ENCODE data around the gene ANLN.
A peak's percentile ranks its signal among the peaks of the same experiment; 100 is the strongest.

Gene ANLN, protein sequence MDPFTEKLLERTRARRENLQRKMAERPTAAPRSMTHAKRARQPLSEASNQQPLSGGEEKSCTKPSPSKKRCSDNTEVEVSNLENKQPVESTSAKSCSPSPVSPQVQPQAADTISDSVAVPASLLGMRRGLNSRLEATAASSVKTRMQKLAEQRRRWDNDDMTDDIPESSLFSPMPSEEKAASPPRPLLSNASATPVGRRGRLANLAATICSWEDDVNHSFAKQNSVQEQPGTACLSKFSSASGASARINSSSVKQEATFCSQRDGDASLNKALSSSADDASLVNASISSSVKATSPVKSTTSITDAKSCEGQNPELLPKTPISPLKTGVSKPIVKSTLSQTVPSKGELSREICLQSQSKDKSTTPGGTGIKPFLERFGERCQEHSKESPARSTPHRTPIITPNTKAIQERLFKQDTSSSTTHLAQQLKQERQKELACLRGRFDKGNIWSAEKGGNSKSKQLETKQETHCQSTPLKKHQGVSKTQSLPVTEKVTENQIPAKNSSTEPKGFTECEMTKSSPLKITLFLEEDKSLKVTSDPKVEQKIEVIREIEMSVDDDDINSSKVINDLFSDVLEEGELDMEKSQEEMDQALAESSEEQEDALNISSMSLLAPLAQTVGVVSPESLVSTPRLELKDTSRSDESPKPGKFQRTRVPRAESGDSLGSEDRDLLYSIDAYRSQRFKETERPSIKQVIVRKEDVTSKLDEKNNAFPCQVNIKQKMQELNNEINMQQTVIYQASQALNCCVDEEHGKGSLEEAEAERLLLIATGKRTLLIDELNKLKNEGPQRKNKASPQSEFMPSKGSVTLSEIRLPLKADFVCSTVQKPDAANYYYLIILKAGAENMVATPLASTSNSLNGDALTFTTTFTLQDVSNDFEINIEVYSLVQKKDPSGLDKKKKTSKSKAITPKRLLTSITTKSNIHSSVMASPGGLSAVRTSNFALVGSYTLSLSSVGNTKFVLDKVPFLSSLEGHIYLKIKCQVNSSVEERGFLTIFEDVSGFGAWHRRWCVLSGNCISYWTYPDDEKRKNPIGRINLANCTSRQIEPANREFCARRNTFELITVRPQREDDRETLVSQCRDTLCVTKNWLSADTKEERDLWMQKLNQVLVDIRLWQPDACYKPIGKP

DNA sequence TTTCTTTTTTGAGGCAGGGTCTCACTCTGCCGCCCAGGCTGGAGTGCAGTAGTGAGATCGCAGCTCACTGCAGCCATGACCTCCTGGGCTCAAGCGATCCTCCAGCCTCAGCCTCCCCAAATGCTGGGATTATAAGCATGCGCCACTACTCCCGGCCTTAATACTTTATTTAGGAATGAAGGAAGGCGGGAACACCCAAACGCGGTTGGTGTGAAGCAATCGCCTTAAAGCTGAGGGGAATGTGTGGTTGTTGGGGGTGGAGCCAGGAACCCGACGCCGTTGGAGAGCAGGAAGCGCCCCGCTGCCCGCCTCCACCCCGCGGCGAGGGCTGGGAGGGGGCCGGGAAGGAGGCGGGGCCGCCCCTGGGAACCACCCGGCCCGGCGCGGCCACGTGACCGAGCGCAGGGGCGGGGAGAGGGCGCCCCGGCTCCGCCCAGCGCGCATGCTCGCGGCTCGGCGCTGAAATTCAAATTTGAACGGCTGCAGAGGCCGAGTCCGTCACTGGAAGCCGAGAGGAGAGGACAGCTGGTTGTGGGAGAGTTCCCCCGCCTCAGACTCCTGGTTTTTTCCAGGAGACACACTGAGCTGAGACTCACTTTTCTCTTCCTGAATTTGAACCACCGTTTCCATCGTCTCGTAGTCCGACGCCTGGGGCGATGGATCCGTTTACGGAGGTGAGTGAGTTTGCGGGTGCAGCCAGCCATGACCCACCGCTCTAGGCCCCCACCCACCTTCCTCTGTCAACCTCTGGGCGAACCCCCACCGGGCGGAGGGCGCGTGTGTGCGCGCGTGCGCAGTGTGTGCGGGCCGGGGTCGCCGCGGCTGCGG lies at the start of gene ANLN:
ANLN (plus strand) TSS at position 492 of the 828 bp plus-strand sequence; CDS start at position 657, 165 bp downstream.
- DNase-seq (ENCODE audit: low read depth, low spot score): peak; percentile 97

DNA sequence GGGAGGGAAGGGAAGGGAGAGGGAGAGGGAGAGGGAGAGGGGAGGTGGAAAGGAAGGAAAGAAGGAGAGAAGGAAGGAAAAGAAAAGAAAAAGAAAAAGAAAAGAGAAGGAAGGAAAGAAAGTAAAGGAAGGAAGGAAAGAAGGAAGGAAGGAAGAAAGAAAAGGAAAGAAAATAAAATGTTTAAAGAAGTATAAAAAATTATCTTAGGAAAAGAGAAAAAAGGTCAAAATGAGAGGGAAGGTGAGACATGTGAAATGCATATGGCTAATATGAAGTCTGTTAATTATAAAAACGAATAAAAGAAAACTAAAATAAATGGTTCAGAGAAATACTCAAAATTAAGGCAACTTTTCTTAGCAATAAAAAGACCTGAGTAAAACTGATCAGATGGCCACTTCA lies 46.1 kb upstream of the ANLN start:
- DNase-seq (ENCODE audit: low read depth, low spot score): no peak

DNA sequence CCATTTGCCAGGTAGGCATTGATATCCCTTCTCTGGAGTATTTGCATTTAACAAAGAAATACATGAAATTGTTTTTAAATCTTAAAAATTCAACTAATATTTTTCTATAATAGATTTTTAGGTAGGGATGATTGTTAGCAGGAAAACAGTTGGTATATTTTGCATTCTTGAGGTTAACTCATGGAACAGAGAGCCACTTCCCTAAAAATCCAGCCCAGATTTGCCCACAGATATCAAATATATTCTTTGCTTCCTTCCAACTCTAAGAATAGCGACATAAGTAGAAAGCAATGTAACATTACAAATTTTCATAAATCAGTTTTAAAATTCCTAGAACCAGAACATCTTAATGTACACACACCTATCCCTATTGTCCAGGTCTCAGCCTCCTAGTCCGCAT lies 45.0 kb upstream of the ANLN start:
- DNase-seq (ENCODE audit: low read depth, low spot score): no peak

DNA sequence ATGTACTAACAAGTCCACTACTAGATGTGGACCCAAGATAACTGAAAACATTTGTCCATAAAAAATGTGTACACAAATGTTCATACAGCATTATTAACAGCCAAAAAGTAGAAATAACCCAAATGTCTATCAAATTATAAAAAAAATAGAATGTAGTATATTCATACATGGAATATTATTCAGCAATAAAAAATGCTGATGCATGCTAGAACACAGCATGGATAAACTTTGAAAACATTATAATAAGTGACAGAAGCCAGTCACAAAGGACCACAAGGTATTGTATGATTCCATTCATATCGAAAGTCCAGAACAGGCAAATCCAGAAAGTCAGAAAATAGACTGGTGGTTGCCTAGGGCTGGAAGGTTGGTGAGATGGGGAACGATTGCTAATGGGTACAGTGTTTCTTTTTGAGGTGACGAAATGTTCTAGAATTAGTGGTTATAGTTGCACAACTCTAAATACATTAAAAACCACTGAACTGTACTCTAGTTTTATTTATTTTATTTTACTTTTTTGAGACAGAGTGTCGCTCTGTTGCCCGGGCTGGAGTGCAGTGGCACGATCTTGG lies 43.3 kb upstream of the ANLN start:
- DNase-seq (ENCODE audit: low read depth, low spot score): no peak

DNA sequence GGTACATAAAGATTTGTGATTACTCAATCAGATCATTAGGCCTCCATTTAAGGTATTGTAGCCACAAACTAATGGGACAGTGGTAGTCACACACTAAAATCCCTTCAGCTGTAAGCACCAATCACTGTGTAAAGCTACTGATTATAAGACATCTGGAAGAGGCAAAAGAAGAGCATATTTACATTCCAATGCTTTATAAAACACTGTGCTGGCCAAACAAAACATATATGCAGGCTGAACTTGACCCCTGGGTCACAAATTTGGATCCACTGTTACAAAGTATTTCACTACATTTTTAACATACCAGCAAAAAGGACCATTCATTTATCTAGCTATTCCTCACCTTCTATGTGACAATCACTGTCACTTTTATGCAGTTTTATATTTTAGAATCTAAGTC lies 41.4 kb upstream of the ANLN start:
- DNase-seq (ENCODE audit: low read depth, low spot score): no peak

DNA sequence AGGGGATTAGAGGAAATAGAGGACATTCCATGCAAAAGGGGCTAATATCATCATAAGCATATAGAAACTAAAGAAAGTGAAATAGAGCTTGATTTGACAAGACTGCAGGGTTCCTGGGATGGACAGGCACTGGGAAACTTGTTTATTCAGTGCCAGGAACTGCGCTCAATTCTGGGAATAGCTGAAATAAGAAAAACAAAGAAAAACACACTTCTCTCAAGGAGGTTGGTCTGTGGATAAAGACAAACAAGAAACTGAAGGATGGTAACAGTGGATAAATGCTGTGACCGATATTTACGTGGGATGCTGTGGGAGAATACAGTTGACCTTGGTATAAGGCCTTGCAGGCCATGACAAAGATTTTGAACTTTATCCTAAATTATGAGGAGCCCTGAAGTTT lies 40.9 kb upstream of the ANLN start:
- DNase-seq (ENCODE audit: low read depth, low spot score): no peak

DNA sequence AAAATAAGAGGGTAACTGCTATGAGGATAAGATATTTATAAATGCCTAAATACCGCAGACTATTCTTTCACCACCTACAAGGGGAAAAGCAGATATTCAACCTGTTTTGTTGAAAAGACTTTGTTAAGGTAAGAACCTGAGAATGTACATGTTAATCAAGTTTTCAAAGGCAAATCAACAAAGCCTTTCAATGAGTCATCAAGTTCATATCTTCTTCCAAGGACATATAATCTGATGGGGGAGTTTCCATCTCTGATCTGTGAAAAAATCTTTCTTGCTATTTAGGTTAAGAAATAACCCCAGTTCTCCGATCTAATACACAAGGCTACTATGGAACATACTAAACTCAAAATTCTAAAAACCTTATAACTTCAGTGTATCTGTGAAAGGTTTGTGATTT lies 40.0 kb upstream of the ANLN start:
- DNase-seq (ENCODE audit: low read depth, low spot score): no peak

DNA sequence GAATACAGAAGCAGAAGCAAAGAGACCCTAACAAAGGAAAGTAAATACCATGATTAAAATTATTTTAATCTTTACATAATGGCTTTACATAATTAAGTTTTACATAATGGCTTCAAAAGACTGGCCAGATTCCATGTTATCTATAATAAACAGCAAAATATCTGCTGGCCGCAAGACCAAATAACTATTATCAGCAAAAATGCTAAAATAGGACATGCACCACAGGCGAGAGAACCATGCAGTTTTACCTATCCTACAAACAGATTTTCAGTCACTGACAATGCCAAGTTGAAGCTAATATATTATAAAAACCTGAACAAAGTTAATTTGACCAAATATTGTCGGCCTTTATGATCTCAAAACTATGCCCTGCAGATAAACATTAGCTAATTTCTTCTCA lies 34.2 kb upstream of the ANLN start:
- no peak for DNase-seq (ENCODE audit: low read depth, low spot score)

DNA sequence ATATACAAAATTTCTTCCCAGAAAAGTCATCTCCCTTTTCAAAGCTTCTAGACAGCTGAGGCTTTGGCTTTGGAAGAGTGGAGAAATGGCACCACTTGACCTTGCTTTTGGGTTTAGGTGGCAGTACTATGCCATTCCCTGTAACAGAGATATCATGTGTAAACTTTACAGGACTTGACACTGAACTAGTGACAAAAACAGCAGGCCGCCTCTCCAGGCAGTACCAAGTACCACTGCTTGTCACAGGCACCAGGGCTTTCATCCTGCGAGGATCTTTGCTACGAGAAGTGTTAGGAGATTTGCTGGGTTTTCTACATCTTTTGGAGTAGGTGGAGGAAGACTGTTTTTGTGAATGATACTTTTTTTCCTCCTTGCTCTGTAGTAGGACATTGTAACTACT lies 32.6 kb upstream of the ANLN start:
- no peak for DNase-seq (ENCODE audit: low read depth, low spot score)

DNA sequence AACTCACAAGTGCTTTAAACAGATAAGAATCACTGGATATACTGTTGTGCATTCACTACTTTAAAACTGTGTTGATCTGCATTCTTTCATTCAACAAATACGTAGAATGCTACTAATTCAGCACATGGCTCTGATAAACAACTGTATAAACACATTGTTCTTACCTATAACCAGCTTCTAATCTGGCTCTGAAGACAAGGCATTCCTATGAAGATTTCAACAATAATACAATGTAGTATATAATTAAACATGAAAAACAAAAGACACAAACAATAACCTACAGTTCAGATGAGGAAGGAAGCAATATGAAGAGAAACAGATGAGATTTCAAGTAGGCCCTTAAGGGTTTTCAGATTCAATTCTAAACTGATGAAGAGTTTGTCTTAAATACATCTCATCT lies 31.1 kb upstream of the ANLN start:
- no peak for DNase-seq (ENCODE audit: low read depth, low spot score)

DNA sequence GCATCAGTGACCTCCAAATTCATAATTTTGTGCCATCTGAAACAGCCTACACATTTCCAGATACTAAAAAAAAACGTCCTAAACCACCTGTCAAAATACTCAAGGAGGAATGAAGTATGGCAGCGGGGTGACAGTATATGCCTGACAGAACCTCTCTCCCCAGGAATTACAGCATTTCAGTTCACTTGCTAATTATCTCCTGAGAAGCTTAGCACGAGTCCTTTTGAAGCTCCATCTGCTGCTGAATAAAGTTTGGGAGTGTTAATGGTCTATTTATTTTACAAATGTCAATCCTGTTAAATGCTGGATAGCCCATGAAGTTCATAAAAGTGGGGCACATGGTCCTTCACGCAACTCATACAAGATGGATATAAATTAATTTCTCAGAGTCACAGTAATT lies 29.4 kb upstream of the ANLN start:
- DNase-seq (ENCODE audit: low read depth, low spot score): peak; percentile 9

DNA sequence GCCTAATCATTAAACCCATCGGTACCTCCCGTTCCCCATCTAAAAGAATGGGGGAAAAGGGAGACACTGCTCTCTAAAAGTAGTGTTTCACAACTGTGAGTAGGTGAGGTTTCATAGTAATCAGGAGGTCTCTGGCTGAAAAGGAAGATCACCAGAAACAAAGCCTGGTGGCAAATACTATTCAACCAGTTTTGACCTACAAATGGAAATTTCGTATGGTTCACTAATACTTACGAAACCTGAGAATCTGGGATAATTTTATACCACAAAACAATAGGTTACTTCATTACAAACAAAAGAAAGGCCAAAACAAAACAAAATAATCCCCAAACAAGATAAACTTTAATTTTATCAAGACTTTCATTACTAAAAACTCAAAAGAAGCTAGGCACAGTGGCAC lies 28.4 kb upstream of the ANLN start:
- DNase-seq (ENCODE audit: low read depth, low spot score): no peak

DNA sequence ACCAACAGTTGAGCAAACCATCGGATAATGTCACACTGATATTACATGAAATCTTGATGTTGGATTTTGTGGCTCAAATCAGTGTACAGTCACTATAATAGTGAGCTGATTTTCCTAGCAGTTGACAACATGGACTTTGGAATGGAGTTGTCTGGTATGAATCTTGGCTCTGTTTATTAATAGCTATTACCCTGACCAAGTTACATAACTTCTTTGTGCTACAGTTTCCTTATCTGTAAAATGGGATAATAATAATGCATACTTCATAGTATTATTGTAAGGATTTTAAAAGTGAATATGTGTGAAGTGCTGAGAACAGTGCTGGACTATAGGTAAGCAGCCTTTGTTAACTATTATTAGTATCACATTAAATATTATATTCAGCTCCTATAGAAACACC lies 26.1 kb upstream of the ANLN start:
- no peak for DNase-seq (ENCODE audit: low read depth, low spot score)

DNA sequence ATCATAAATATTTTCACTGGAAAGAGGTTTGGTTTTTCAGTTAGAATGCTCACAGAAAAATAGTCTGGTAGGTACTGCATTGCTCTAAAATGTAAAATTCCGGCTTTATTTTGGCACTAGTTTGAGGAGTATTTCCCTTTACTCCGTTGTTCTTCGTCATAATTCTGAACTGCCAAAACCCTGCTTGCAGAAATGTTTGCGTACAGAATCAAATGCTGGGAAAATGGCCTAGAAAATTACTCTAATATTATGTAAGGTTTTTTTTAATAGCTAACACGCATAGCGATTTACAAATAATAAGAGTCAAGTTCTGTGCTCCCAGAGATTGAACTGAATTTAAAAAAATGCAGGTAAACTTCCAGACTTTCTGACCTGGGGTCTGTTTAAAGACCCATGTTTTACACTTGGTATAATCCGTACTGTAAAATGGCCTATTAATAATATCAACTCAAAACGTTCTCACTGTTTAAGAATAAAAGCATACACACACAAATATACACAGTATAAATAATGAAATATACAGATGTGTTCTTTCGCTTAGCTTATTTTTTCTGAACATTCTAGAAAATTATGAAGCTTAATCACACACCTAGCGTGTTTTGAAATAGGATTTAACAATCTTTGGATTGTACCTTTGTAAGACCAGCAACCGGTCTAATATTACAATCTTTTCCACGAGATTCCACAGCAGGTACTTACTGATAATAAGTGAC lies 23.5 kb upstream of the ANLN start:
- no peak for DNase-seq (ENCODE audit: low read depth, low spot score)

DNA sequence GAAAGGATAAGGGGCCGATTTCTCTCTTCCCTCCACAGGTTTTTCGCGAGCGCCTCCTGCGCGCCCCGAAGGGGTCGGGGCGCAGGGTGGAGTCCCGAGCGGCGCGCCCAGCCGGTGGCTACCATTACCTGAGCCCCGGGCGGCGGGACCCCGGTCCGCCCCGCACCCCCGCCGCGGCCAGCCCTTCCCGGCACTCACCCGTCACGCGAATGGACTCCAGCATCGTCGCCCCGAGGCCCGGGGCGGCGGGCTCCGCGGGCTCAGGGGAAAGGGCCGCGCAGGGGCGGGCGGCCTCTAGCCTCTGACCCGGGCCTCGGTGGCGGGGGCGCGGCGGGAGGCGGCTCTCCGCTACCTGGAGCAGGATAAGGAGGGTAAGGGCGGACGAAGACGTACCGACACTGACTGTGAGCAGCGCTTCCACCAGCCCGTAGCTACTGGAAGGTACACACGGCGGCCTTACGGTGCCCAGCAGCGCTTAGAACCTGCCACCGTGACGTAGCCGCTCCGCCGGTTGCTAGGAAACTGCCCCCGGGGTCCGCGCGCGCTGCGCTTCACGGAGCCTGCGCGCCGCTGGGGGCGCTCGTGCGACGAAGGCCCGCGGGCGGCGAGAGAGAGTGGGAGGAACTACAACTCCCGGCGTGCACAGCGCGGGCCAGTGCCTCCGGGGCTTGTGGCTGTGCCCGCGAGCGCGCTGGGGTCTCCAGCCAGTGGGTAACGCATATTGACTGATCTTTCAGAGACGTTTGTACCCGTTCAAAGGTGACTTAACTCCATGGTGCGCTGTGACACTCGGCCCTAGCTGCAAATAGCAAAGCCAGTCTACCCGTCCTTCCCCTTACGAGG lies 22.7 kb upstream of the ANLN start:
- DNase-seq (ENCODE audit: low read depth, low spot score): peak; percentile 96

DNA sequence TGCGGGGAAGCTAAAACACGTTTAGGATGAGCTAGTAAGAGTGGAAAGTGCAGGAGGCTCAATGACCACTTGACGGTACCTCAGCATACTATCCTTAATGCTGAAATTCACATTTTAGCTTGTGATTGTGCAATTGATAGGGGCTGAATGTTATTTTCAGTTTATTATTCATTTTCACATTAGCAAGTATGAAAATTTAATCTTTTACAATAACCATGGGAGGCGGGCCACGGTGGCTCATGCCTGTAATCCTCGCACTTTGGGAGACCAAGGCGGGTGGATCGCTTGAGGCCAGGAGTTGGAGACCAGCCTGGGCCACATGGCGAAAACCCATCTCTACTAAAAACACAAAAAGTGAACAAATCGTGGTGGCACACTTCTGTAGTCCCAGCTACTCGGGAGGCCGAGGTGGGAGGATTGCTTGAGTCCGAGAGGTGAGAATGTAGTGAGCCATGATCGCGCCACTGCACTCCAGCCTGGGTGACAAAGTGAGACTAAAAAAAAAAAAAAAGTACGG lies 22.0 kb upstream of the ANLN start:
- no peak for DNase-seq (ENCODE audit: low read depth, low spot score)

DNA sequence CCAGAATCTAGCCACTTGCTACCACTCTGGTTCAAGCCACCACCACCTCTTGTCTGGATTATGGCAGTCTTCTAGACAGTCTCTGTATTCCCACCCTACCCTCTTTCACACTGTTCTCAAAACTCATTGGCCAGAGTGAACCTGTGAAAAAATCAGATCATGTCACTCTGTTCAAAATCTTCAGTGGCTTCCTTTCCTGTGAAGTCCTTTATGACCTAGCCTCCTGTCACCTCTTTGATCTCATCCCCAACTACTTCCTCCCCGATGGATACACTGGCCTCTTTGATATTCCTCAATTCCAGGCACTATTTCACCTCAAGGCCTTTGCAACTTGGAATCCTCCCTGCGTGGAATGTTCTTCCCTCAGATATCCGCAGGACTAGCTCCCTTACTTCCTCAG lies 21.2 kb upstream of the ANLN start:
- no peak for DNase-seq (ENCODE audit: low read depth, low spot score)

DNA sequence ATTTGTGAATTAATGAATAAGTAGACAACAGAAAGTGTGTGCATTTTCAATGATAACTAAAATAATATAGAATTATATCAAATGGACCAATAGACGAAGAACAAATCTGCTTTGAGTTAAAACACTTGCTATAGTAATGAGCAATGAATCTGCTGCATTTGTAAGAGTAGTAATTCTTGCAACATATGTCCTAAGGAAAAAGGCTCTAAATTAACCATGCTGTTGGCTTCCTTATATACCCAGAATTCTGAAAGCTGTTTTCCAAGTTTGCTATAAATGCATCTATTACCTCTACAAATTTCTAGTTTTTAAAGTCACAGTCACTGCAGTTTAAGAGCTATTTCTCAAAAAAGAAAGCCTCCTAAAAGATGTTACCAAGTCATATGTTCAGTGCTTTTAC lies 20.5 kb upstream of the ANLN start:
- DNase-seq (ENCODE audit: low read depth, low spot score): no peak

DNA sequence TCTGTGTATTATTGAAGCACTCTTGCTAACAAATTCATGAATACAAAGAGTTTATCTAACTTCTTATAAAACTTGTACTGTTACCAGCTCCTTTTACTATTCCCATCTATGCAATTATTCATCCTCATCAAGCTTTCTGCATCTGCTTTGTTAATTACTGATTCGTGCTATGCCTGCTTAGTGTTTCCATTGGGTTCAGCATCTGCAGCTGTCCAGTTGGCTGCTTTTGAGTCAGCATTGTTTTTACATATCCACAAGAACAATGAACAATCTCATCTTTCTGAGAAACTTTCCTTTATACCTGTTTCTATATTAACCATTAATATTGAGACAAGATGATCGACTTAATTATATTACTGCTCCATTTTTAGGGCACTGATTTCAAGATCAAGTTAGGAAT lies 19.6 kb upstream of the ANLN start:
- no peak for DNase-seq (ENCODE audit: low read depth, low spot score)

Data from ELF-1 (cell line).